Type B pancreatic cell (in vitro differentiated cells): ENCODE measurements around the gene NYNRIN. TPM values are rescaled to one million over a fixed set of nuclear protein-coding genes. Genes with fewer than 3 reads are reported as not detected.
A peak's percentile ranks its signal among the peaks of the same experiment; 100 is the strongest.

ENCODE experiments used
- DNase-seq: peaks from one replicate; pipeline ENCODE4 v3.0.0; 2021; ENCODE audit warnings: mixed read lengths; ENCODE audit not compliant: unreplicated experiment; ENCODE audit errors: extremely low spot score
- H3K27ac Mint-ChIP-seq: 2 replicates; pipeline ENCODE4 v1.8.0; 2021; ENCODE audit warnings: mild to moderate bottlenecking, mixed read lengths
- H3K27me3 Mint-ChIP-seq: 2 replicates; pipeline ENCODE4 v1.8.0; 2021; ENCODE audit warnings: mixed read lengths
- H3K36me3 Mint-ChIP-seq: 2 replicates; pipeline ENCODE4 v1.8.0; 2021; ENCODE audit warnings: mixed read lengths
- H3K4me1 Mint-ChIP-seq: one replicate; pipeline ENCODE4 v1.8.0; 2021; ENCODE audit warnings: mixed read lengths; ENCODE audit not compliant: unreplicated experiment
- H3K4me3 Mint-ChIP-seq: 2 replicates; pipeline ENCODE4 v1.8.0; 2021; ENCODE audit warnings: mild to moderate bottlenecking, mixed read lengths
- H3K9me3 Mint-ChIP-seq: 2 replicates; pipeline ENCODE4 v1.8.0; 2021; ENCODE audit warnings: mixed read lengths
- total RNA-seq: library from RNA; stranded (reverse); gene quantifications from 2 replicates; pipeline ENCODE4 v1.2.1, GENCODE V29; 2021; ENCODE audit warnings: low replicate concordance
- TF ChIP-seq, protein P1 (sequence below): fragments of 200-600 bp; sonication (generic); conservative IDR thresholded peaks from 2 replicates; pipeline ENCODE4 v1.5.0; 2021; ENCODE audit warnings: antibody characterized with exemption, mild to moderate bottlenecking

Gene NYNRIN
- total RNA-seq, 1 donor from 2014 or later = 79.2 TPM

DNA sequence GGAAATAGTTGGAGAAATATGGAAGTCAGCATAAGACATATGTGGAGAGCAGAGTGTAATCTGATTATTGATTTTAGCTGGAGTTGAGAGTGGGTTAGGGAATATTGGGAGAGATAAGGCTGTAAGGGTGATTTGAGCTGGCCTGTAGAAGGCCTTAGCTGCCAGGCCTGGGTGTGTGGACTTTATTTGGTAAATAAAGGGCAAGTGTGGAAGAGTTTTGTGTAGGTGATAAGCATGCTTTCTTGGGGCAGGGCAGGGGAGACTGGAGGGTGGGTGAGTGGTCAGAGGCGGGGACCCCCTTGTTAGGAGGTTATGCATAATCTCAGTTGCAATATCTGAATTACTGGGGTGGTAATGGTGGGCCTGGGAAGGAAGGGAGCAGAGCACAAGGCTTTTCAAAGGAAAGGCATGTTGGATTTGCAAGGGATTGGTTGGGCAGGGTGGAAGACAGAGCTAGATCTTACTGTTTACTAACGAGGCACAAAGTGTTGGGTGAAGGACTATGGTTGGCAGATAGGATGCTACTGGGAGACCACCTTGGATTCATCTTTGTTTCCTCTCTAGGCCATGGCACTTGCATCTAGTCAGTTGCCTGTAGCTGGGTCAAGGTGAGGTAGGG, 36.5 kb downstream of the NYNRIN start:
- no peak for DNase-seq
- Mint-ChIP-seq H3K4me1 (peaks cover 36% of the 10 kb centered on the region), H3K9me3 (no peaks in the 10 kb centered on the region), H3K27me3 (no peaks in the 10 kb centered on the region), H3K36me3 (peaks cover 25% of the 10 kb centered on the region), H3K27ac (peak overlapping the region; percentile 41), H3K4me3 (peak overlapping the region; percentile 2)
- TF ChIP-seq, protein P1, sequence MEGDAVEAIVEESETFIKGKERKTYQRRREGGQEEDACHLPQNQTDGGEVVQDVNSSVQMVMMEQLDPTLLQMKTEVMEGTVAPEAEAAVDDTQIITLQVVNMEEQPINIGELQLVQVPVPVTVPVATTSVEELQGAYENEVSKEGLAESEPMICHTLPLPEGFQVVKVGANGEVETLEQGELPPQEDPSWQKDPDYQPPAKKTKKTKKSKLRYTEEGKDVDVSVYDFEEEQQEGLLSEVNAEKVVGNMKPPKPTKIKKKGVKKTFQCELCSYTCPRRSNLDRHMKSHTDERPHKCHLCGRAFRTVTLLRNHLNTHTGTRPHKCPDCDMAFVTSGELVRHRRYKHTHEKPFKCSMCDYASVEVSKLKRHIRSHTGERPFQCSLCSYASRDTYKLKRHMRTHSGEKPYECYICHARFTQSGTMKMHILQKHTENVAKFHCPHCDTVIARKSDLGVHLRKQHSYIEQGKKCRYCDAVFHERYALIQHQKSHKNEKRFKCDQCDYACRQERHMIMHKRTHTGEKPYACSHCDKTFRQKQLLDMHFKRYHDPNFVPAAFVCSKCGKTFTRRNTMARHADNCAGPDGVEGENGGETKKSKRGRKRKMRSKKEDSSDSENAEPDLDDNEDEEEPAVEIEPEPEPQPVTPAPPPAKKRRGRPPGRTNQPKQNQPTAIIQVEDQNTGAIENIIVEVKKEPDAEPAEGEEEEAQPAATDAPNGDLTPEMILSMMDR = no peak

DNA sequence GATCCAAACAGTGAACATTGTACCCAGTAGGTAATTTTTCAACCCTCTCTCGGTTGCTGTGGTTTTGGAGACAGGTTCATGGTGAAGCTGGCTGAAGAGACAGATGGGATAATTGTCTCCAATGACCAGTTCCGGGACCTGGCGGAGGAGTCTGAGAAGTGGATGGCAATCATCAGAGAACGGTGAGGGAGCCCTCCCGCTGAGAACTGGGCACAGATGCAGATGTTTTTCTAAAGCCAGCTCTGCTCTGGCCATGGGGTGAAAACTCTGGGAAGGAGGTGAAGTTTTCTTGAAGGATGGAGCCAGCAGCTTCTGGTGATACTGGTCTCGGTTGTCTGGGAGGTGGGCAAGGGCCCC, 37.2 kb downstream of the NYNRIN start:
- no peak overlapping the region for H3K27ac Mint-ChIP-seq
- peaks cover 25% of the 10 kb centered on the region for H3K36me3 Mint-ChIP-seq
- TF ChIP-seq, protein P1 = no peak
- no peaks in the 10 kb centered on the region for H3K9me3 Mint-ChIP-seq
- no peaks in the 10 kb centered on the region for H3K27me3 Mint-ChIP-seq
- peaks cover 36% of the 10 kb centered on the region for H3K4me1 Mint-ChIP-seq
- H3K4me3 Mint-ChIP-seq = no peak overlapping the region
- no peak for DNase-seq

GRCh38 chr14:24436355-24437019, 37.7 kb downstream of the NYNRIN start:
- no peaks in the 10 kb centered on the region for H3K9me3 Mint-ChIP-seq
- peak overlapping the region; percentile 33 for H3K4me3 Mint-ChIP-seq
- TF ChIP-seq, protein P1 = peak; percentile 86
- no peaks in the 10 kb centered on the region for H3K27me3 Mint-ChIP-seq
- H3K4me1 Mint-ChIP-seq = peaks cover 34% of the 10 kb centered on the region
- DNase-seq = no peak
- H3K36me3 Mint-ChIP-seq = peaks cover 24% of the 10 kb centered on the region
- H3K27ac Mint-ChIP-seq = peak overlapping the region; percentile 82

DNA sequence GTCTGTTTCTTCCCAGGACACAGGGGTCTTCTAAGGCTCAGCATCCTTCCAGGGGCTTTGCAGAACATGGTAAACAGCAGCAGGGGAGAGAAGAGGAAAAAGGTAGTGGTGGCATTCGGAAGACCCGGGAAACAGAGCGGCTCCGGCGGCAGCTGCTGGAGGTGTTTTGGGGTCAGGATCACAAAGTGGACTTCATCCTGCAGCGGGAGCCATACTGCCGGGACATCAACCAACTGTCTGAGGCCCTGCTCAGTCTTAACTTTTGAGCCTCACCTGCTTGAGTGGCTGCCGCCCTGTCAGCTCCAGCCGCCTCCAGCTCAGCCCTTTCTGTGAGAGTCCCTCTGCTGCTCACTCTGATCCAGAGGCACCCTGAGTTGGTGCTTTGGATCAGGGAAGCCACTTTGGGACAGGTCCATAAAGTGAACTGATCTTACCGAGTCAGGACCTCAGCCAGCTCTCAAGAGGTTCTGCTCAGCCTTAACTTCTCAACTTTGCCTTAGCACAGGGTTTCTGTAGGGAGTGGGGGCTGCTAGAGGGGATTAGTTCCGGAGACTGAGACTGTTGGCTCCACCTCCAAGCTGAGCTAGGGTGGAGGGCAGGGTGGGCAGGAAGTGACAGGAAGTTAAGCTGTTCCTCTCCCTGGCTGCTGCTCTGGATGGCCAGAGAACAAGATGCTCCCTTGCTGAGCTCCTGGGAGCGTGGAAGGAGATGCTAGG, 38.4 kb downstream of the NYNRIN start:
- no peak for DNase-seq
- H3K9me3 Mint-ChIP-seq = no peaks in the 10 kb centered on the region
- peak overlapping the region; percentile 82 for H3K27ac Mint-ChIP-seq
- H3K27me3 Mint-ChIP-seq = no peaks in the 10 kb centered on the region
- TF ChIP-seq, protein P1 = peak; percentile 34
- H3K4me3 Mint-ChIP-seq = peak overlapping the region; percentile 33
- peaks cover 34% of the 10 kb centered on the region for H3K4me1 Mint-ChIP-seq
- H3K36me3 Mint-ChIP-seq = peaks cover 19% of the 10 kb centered on the region

- peaks cover 21% of the 10 kb centered on the region for H3K36me3 Mint-ChIP-seq
- no peaks in the 10 kb centered on the region for H3K9me3 Mint-ChIP-seq
- TF ChIP-seq, protein P1 = no peak
- no peaks in the 10 kb centered on the region for H3K27me3 Mint-ChIP-seq
- H3K27ac Mint-ChIP-seq = no peak overlapping the region
- H3K4me1 Mint-ChIP-seq = peaks cover 38% of the 10 kb centered on the region
- H3K4me3 Mint-ChIP-seq = no peak overlapping the region
- DNase-seq = no peak
Measured at GRCh38 chr14:24437736-24438067, 38.9 kb downstream of the NYNRIN start.
